Measurements from ENCODE around the gene PNLIPRP1.

Gene PNLIPRP1

GRCh38 chr10:116620423-116621400 lies 30.0 kb downstream of the PNLIPRP1 start, which contains the start of gene PNLIPRP2:
Gene PNLIPRP2, plus strand, starts transcription at chr10:116620953.
- no peak for TF ChIP-seq CTCF (IDR thresholded peaks at IDR 0.05; ENCODE audit: borderline replicate concordance, insufficient read depth, low read depth, low read length)
- H3K4me3 ChIP-seq (ENCODE audit: low read depth, low read length): no peak within 1 kb of the TSS

GRCh38 chr10:116621476-116621875 lies 30.7 kb downstream of the PNLIPRP1 start:
- TF ChIP-seq CTCF (IDR thresholded peaks at IDR 0.05; ENCODE audit: borderline replicate concordance, insufficient read depth, low read depth, low read length): no peak
- H3K4me3 ChIP-seq (ENCODE audit: low read depth, low read length): no peak overlapping the region

- no peak for TF ChIP-seq CTCF (IDR thresholded peaks at IDR 0.05; ENCODE audit: borderline replicate concordance, insufficient read depth, low read depth, low read length)
- H3K4me3 ChIP-seq (ENCODE audit: low read depth, low read length): no peak overlapping the region
These were observed 31.3 kb downstream of the PNLIPRP1 start for GRCh38 chr10:116621934-116622655.

- no peak for TF ChIP-seq CTCF (IDR thresholded peaks at IDR 0.05; ENCODE audit: borderline replicate concordance, insufficient read depth, low read depth, low read length)
- no peak overlapping the region for H3K4me3 ChIP-seq (ENCODE audit: low read depth, low read length)
These were observed 35.1 kb downstream of the PNLIPRP1 start for GRCh38 chr10:116625845-116626244.

GRCh38 chr10:116626815-116627214 lies 36.1 kb downstream of the PNLIPRP1 start:
- no peak overlapping the region for H3K4me3 ChIP-seq (ENCODE audit: low read depth, low read length)
- no peak for TF ChIP-seq CTCF (IDR thresholded peaks at IDR 0.05; ENCODE audit: borderline replicate concordance, insufficient read depth, low read depth, low read length)

- no peak overlapping the region for H3K4me3 ChIP-seq (ENCODE audit: low read depth, low read length)
- TF ChIP-seq CTCF (IDR thresholded peaks at IDR 0.05; ENCODE audit: borderline replicate concordance, insufficient read depth, low read depth, low read length): no peak
These were observed 36.7 kb downstream of the PNLIPRP1 start for GRCh38 chr10:116627386-116627933.
